GM12878 (cell line): Measurements from ENCODE around the gene SLC7A5. TPM values are rescaled to one million over a fixed set of nuclear protein-coding genes. Genes with fewer than 3 reads are reported as not detected.

Experiments used
- ATAC-seq: fragments of 200-7000 bp; cut with Tn5 transposase; 3 replicates; pipeline ENCODE4 v1.9.1; 2020; ENCODE audit warnings: mild to moderate bottlenecking, moderate library complexity
- BruUV-seq: library from RNA; stranded (reverse); fragments of 400-500 nt; replicated peaks from 2 replicates; lab custom pipeline; 2021; lab: Mats Ljungman, UMichigan
- CTCF ChIA-PET: fragments of 300-600 bp; sonication (Branson Sonifier 250); formaldehyde crosslinking; extraction: SDS; loops from one replicate; lab custom pipeline; 2021; ENCODE audit warnings: inconsistent platforms; lab: Yijun Ruan, JAX
- POLR2A ChIA-PET: fragments of 350-600 bp; formaldehyde crosslinking; extraction: SDS; loops from one replicate; lab custom pipeline; 2021; ENCODE audit warnings: inconsistent platforms; lab: Charles Lee
- RAD21 ChIA-PET: fragments of 300-600 bp; sonication (Branson Sonifier 250); formaldehyde crosslinking; loops from one replicate; lab custom pipeline; 2023; ENCODE audit warnings: antibody characterized with exemption; ENCODE audit not compliant: unreplicated experiment; lab: Charles Lee
- SMC1A ChIA-PET: fragments of 300-600 bp; sonication (Branson Sonifier 250); formaldehyde crosslinking; loops from one replicate; lab custom pipeline; 2023; ENCODE audit not compliant: unreplicated experiment, uncharacterized antibody; lab: Charles Lee
- DNase-seq: peaks from one replicate; pipeline ENCODE4 v3.0.0-alpha.2; 2011; ENCODE audit warnings: low read depth, low spot score
- FAIRE-seq: peaks from 3 replicates; lab custom pipeline; 2011; peaks lifted over from hg19 to GRCh38; lab: Jason Lieb, UNC
- H2AFZ ChIP-seq: 2 replicates; pipeline ENCODE4 v1.6.0; 2011; ENCODE audit warnings: low read depth, low read length, control low read depth; ENCODE audit not compliant: control insufficient read depth
- H3K27ac ChIP-seq: 2 replicates; pipeline ENCODE4 v1.5.1; 2011; ENCODE audit warnings: control low read depth; ENCODE audit not compliant: control insufficient read depth, insufficient read depth
- H3K27me3 ChIP-seq, 2 experiments: replicated peaks in 1 of 2; 2 replicates each; pipeline versions ENCODE4 v1.6.0 to v1.6.1; 2011; ENCODE audit warnings: low read length in 1 of 2; ENCODE audit not compliant: control insufficient read depth in 2 of 2, insufficient read depth in 2 of 2
- H3K36me3 ChIP-seq, 2 experiments: 2 replicates each; pipeline ENCODE4 v1.5.1; 2011; ENCODE audit warnings: low read length in 1 of 2; ENCODE audit not compliant: control insufficient read depth in 2 of 2, insufficient read depth in 2 of 2
- H3K4me1 ChIP-seq: 2 replicates; pipeline ENCODE4 v1.6.1; 2011; ENCODE audit warnings: mild to moderate bottlenecking, low read length, moderate library complexity, mixed read lengths; ENCODE audit not compliant: control insufficient read depth, insufficient read depth
- H3K4me2 ChIP-seq: 2 replicates; pipeline ENCODE4 v1.6.0; 2011; ENCODE audit warnings: control low read depth; ENCODE audit not compliant: control insufficient read depth, insufficient read depth
- H3K4me3 ChIP-seq: fragments of 200-600 bp; sonication (generic); 2 replicates; pipeline ENCODE4 v1.5.1; 2016
- H3K79me2 ChIP-seq: 2 replicates; pipeline ENCODE4 v1.6.0; 2011; ENCODE audit warnings: low read length; ENCODE audit not compliant: control insufficient read depth, insufficient read depth
- H3K9ac ChIP-seq: 2 replicates; pipeline ENCODE4 v1.8.0; 2011; ENCODE audit warnings: low read length, control low read depth, mixed read lengths; ENCODE audit not compliant: control insufficient read depth, insufficient read depth
- H3K9me3 ChIP-seq: replicated peaks from 3 replicates; pipeline ENCODE4 v1.5.1; 2011; ENCODE audit warnings: mild to moderate bottlenecking, low read length; ENCODE audit not compliant: control insufficient read depth, insufficient read depth
- H4K20me1 ChIP-seq: 2 replicates; pipeline ENCODE4 v1.6.0; 2011; ENCODE audit not compliant: control insufficient read depth, insufficient read depth
- MEF2B ChIP-seq: fragments of 450-650 bp; IDR thresholded peaks from 2 replicates; pipeline ENCODE4 v1.6.1; 2018; ENCODE audit warnings: mild to moderate bottlenecking, moderate library complexity; ENCODE audit not compliant: partially characterized antibody, poor library complexity, severe bottlenecking
- YBX1 ChIP-seq: fragments of 450-650 bp; IDR thresholded peaks from 2 replicates; pipeline ENCODE4 v1.6.1; 2016; ENCODE audit warnings: antibody characterized with exemption
- whole genome bisulfite sequencing: methylation state at CpG from one replicate; pipeline ENCODE4 v1.1.6; 2016; ENCODE audit warnings: low lambda C conversion rate; ENCODE audit not compliant: insufficient replicate concordance, insufficient coverage; ENCODE audit errors: missing lambda C conversion rate; 5-methylcytosine and 5-hydroxymethylcytosine counted together
- in situ Hi-C: fragments of 300-500 bp; cut with MboI; formaldehyde crosslinking; loops from 9 replicates; pipeline ENCODE4 v1.14.3; 2018; ENCODE audit warnings: mixed read lengths
- intact Hi-C: fragments of 100-400 bp; cut with micrococcal nuclease; formaldehyde crosslinking; loops from one replicate; pipeline ENCODE4 v1.14.2; 2022; ENCODE audit not compliant: unreplicated experiment
- polyA plus RNA-seq, 11 experiments: library from polyadenylated mRNA; depleted of rRNA in 4 of 11; unstranded in 6 of 11; stranded (reverse) in 5 of 11; fragments of >200 nt; fragmentation: Nextera tagmentation in 4 of 11; fragmentation: Illumina TruSeq in 1 of 11; extraction: Ambion mirVana in 4 of 11; extraction: Trizol in 1 of 11; gene quantifications; 1 replicate in 1 of 11; 2 replicates in 10 of 11; pipeline versions ENCODE4 v1.2.1 to v1.2.3, GENCODE V29; 2011 to 2016; ENCODE audit warnings: inconsistent platforms in 2 of 11, missing spikeins in 2 of 11, low read depth in 1 of 11
- total RNA-seq, 4 experiments: library from RNA; depleted of rRNA in 3 of 4; stranded (reverse); fragments of >200 nt in 3 of 4; fragmentation: Illumina TruSeq in 1 of 4; extraction: Trizol in 1 of 4; gene quantifications; 2 replicates each; pipeline versions ENCODE4 v1.2.1 to v1.2.3, GENCODE V29; 2013 to 2021
- TF ChIP-seq, protein P1 (sequence below): fragments of 450-650 bp; IDR thresholded peaks from 2 replicates; pipeline ENCODE4 v1.6.1; 2016; ENCODE audit warnings: mild to moderate bottlenecking, moderate library complexity, borderline replicate concordance

The SLC7A5 gene
- total and polyA plus RNA-seq, 10 of the 15 experiments (the other 5 are each of a cell fraction or from before 2014, with no cell fraction given) = 2.3 to 101 (median 35.8) TPM

DNA sequence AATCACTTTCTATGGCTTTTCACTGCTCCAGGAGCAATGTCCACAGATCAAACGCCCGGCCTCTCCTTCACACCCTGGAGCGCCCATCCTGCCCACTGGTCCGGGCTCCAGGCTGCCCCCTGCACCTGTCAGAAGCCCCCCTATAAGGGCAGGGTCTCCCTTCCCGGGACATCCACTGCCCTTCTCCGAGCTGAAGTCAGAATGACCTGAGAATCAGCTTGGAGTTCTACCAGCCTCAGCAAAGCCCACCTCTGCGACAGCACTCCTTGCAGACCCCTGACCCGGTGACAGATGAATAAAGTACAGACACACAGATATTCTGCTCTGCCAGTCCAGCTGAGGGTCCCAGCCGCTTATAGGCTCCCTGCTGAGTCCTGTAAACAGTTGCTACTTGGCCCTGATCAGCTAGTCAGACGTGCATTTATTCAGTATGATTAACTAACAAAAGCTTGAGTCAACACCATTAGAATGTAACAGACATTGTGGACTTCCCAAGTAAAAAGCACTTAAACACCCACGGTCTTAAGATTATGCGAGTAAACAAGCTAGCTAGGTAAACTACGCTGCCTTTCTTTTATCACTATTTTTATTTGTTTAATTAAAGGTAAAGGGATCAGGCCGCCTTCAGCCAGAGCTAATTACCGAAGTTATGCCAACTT is 4.8 kb downstream of the SLC7A5 start:
- Histone ChIP-seq H3K9ac (no peak overlapping the region), H3K4me1 (peaks cover 26% of the 10 kb centered on the region), H3K27ac (peak overlapping the region; percentile 31; the same call in 1 of the 2 replicates), H2AFZ (no peak overlapping the region), H3K4me2 (peak overlapping the region; percentile 55), H3K36me3 (peaks cover 1 to 3% of the 10 kb centered on the region in 2 experiments; a peak in 3 of 4 replicates), H3K27me3 (no peaks in the 10 kb centered on the region), H3K79me2 (peaks cover 83% of the 10 kb centered on the region), H3K9me3 (no peaks in the 10 kb centered on the region), H4K20me1 (no peaks in the 10 kb centered on the region), H3K4me3 (peak overlapping the region; percentile 25; the same call in 1 of the 2 replicates)
- TF ChIP-seq, protein P1, sequence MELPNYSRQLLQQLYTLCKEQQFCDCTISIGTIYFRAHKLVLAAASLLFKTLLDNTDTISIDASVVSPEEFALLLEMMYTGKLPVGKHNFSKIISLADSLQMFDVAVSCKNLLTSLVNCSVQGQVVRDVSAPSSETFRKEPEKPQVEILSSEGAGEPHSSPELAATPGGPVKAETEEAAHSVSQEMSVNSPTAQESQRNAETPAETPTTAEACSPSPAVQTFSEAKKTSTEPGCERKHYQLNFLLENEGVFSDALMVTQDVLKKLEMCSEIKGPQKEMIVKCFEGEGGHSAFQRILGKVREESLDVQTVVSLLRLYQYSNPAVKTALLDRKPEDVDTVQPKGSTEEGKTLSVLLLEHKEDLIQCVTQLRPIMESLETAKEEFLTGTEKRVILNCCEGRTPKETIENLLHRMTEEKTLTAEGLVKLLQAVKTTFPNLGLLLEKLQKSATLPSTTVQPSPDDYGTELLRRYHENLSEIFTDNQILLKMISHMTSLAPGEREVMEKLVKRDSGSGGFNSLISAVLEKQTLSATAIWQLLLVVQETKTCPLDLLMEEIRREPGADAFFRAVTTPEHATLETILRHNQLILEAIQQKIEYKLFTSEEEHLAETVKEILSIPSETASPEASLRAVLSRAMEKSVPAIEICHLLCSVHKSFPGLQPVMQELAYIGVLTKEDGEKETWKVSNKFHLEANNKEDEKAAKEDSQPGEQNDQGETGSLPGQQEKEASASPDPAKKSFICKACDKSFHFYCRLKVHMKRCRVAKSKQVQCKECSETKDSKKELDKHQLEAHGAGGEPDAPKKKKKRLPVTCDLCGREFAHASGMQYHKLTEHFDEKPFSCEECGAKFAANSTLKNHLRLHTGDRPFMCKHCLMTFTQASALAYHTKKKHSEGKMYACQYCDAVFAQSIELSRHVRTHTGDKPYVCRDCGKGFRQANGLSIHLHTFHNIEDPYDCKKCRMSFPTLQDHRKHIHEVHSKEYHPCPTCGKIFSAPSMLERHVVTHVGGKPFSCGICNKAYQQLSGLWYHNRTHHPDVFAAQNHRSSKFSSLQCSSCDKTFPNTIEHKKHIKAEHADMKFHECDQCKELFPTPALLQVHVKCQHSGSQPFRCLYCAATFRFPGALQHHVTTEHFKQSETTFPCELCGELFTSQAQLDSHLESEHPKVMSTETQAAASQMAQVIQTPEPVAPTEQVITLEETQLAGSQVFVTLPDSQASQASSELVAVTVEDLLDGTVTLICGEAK = no peak
- TF ChIP-seq MEF2B (no peak), YBX1 (no peak)
- in situ Hi-C loops = loop anchor here (10.0 kb wide), 1 partner anchor 480 kb away; the partner anchor contains the start of gene FBXO31
- WGBS = 98% methylated on average over 15 of the region's 15 CpGs
- ChIA-PET CTCF (interaction anchor here (0.7 to 17.0 kb wide), 5 partner anchors 10 to 99 kb away, joined by 3 to 553 read pairs (median 20); partner anchors contain the start of gene KLHDC4), RAD21 (interaction anchor here (1.0 to 12.9 kb wide), 7 partner anchors 10 to 84 kb away, joined by 3 to 406 read pairs (median 5); no protein-coding TSS in a partner anchor), POLR2A (interaction anchor here (1.7 to 6.1 kb wide), 2 partner anchors 84 to 86 kb away, joined by 4 to 48 read pairs; partner anchors contain the start of gene BANP), SMC1A (interaction anchor here (0.9 to 13.0 kb wide), 6 partner anchors 11 to 89 kb away, joined by 3 to 301 read pairs (median 5); no protein-coding TSS in a partner anchor)
- TSS peak; percentile 2 for BruUV-seq
- no peak for ATAC-seq
- DNase-seq = no peak
- no peak for FAIRE-seq
- intact Hi-C loops = no loop called here
